Stimulated activated CD4-positive, alpha-beta T cell treated with anti-CD3 and anti-CD28 coated beads, Interleukin-1b, Interleukin-23, amount 100 ng/mL, for 24 hours (primary cell): ENCODE results near the gene MRPS18B.

ENCODE experiments used
- DNase-seq, 4 experiments: peaks; one replicate each; pipeline ENCODE4 v3.0.0-alpha.2; 2020; ENCODE audit warnings: low read depth in 4 of 4, low spot score in 1 of 4

The MRPS18B gene

DNA sequence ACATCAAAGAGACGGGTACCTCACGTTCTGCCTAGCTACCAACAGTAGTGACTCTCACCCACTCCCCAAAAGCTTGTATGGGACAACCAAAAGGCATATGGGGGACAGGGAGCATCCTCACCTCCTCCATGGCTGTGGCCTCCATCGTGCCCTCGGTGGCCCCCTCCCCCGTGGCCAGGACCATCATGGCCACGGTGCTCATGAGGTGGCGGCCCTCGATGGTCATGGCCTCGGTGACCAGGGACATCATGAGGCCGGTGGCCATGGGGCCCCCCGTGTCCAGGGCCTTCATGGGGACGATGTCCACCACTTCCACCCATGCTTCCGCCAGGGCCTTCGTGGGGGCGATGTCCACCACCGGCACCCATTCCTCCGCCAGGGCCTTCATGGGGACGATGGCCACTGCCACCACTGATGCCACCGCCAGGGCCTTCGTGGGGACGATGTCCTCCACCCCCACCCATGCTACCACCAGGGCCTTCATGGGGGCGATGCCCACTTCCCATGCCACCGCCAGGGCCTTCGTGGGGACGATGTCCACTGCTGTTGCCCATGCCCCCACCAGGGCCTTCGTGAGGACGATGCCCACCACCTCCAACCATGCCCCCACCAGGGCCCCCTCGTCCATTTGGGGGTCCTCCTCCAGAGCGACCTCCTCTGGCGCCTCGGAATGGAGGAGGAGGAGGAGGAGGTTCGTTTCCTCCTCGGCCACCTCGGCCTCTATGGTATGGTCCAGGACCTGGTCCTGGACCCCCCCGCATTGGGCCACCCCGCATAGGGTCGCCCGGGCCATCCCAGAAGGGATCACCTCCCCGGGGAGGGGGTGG lies 15.6 kb upstream of the MRPS18B start:
- DNase-seq: no peak

DNA sequence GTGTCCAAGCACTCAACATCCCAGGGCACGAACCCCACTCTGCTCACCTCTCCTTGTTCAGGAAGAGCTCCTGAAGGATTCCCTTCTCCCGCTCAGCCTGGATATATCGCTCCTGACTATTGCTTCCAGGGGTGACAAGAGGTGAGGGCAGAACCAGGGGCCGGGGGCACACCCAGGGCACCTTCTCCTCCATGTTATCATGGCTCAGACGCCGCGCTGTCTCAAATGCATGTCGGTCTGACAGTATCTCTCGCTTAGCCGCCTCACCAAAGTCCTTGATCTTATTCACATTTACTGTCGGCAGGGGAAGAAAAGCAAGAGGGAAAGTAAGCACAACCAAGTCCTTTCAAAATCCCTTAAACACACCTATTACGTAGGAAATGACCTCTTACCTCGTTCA lies 13.7 kb upstream of the MRPS18B start:
- no peak for DNase-seq

DNA sequence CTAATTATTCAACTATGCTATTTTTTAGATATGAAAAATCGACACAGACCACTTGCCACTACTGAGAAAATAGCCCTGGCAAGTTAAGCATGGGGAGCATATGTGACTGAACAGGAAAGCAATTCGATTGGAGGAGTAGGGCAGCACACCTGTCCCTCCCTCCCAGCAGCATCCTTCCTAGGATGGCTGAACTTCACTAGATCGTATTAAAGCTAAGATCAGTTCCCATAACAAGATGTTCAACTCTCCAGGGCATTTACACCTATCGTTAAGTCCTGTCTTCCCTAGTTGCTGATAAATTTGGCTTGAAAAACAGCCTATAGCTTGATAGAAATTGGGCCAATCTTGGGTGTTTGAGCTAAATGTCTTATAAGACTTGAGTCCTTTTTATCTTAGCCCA lies 7.6 kb upstream of the MRPS18B start:
- no peak for DNase-seq

DNA sequence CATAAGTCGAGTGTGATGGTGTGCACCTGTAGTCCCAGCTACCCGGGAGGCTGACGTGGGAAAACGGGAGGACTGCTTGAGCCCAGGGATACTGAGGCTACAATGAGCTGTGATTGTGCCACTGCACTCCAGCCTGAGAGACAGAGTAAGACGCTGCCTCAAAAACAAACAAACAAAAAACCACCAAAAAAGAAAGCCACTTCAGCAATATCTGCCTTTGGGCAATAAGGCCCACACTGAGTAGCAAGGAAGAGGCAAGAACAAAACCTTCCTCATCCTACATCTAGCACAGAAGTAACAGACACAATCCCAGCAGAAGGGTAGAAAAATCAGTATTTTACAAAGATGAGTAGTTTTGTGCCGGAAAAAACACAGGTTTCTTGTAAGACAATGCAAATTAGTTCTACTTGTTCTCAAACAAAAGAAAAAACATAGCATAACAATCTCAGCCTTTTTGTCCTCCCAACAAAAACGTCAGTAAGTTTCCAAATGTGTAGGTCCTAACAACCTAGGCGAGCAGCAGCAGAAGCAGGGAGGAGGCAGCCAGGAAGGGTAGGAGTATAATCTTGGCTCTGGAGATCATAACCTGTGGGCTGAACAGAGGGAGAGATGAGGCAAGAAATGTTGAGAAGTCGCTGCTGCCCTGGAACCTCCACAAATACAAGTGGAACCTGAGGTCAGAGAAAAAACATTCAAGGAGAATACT lies 6.3 kb upstream of the MRPS18B start:
- no peak for DNase-seq

DNA sequence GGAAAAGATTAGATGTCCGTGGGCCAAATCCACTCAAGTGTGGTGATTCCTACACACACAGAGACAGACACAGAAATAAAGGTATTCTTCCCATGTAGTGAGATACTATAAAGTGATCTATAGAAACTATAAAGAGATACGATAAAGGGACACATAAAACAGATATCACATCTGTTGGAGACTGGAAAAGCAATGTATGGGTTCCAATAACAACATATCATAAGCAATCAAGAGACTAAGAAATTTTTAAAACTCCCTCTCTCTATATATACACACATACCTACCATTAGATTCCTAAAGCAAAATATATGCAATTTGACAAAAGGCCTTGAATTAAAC lies 5.8 kb upstream of the MRPS18B start:
- no peak for DNase-seq

DNA sequence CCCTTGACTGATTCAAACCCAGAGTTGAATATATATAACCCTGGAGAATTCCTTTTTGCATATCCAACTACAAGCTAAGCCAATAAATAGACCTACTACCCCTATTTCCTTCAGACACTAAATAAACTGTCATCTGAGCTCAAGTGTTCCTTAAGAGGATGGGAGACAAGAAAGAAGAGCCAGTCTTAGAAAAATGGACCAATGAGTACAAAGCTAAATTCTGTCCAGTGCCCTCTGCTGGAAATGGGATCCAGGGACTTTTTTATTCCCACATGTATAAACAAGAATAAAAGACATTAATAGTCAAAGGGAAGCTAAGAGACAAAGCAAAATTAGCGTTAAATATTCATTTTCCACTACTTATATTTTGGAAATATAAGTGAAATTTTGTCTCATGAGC lies 5.4 kb upstream of the MRPS18B start:
- no peak for DNase-seq

DNA sequence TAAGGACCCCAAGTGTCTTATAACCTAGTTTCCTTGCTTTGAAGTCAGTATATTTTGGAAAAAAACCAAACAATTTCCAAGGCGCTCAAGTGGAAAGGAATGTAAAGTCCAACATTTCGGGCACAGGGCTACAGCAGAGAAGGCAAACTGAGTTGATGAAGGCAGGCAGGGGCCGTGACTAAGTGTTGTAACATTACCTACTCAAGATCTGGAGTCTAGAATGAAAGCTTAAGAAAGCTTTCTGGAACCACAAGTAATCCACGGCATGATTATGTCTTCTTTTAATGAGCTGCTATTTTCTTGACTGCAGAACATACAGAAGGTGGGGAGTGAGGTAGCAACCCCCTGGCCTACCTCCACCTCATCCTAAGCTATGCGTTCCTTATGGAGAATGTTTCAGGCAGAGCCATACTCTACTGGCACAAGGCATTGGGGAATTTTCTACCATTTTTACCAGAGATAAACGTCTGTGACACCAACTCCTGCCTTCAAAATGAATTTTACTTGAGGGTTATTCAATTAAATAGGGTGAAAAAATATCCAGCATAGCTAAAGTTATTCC lies 4.9 kb upstream of the MRPS18B start:
- no peak for DNase-seq

DNA sequence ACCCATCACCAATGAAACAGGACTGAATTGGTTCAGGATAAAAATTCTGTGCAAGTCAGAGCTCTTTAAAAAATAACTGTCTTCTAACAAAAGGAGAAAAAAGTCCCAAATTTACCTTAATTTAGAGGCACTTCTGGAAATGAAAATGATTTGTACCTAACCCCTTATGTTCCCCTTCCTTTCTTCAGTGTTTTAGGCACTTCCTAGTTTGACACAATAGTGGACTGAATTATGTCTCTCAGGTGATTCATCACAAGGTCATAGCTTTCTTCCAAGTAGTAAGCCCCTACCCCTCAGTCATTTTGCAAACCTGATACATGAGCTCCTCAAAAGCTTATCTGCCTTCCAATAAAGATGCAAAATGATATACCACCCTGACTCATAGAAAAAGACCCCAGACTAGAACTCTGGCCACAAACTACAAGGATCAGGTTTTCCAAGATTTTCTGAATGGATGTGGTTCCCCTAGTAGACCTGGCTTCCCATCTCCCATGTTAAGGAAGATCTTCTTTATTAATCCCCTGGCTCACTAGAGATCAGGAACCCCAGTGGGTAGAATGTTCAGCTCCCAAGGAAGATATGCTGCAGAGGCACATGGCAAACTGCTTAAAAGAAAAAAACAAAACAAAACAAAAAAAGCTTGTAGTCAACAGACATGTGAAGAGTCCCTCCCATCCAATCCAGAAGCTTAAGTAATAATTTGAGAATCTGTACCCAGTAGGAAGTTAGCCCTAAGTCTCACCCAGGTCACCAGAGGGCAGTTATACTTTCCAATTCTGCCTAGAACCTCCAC lies 4.2 kb upstream of the MRPS18B start:
- no peak for DNase-seq

DNA sequence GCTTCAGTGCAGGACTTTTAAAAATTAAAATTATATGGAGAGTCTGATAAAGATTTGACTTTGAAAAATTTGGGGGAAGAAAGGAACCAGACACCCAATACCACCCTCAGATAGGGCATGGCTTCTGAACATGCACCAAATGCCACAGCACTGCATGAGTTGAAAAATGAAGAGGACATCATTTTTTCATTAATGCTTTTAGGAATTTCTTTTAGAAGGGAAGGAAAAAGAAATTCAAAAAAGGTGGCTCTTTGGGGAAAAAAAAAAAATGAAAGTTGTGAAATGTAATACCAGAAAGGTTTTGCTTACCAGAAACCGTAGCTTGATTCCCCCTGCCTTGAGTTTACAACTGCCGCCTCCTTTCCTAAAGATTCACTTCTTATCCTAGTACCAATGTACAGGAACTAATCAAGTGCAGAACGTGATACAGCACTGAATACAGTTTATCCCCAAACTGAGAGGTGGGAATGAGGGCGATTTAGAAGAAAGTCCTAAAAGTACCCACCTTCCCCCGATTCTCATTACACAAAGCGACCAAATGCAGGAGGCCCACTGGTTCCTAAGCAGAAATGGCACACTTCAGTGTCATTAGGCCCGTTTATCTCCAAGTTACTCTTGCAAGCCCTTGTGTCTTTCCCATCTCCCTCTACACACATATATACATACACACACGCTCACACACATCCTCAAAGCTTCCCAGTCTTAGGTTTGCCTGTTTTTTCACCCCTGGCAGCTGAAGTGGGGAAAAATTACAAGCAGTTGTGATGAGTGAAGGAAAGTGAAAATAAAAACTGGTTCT lies 3.4 kb upstream of the MRPS18B start:
- no peak for DNase-seq

DNA sequence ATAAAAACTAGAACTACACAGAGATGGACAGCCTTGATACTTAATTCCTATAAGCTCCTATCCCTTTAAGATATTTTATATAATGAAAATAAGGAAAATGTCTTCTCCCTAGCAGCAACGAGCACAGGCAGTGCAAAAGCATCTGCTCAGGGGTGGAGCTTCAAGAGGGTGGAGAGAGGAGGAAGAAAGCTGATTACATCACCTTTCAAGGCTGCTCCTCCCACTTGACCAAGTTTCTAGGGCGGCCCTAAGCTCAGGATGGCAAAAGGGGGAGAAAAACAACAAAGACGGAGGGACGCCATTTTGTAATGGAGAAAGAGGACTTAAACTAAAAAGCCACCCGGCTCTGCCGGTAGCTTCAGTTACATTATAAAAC lies 2.8 kb upstream of the MRPS18B start:
- peak; percentile 52 to 70 (median 60) for DNase-seq

DNA sequence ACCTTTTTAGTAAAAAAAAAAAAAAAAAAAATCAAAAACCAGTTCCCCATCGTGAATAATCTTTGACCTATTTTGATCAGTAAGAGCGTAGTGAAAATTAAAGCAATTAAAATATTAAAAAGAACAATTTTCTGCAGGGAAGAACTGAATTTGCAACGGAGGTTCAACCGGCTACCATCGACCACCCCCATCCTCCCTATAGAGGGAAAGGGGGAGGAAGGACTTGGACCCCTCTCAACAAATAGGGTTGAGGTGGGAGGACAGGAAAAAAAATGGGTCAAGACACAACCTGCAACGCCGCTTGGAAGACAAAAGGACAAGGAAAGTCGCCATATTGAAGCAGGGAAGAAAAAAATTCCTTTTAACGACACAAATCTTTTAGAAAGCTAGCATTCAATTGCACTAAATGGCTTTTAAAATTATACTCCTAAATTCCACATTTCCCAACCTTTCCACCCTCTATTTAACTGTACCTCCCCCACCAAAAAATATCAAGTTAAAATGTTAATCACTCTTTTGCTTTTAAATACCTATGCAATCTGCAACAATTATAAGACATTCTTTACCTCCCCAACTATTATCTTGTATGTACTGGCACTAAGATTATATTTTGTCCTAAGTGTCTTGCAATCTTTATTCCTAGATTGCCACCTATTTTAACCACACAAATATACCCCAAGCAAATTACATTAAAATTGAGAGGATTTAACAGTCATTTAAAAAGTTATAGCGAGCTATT lies 2.3 kb upstream of the MRPS18B start:
- no peak for DNase-seq

DNA sequence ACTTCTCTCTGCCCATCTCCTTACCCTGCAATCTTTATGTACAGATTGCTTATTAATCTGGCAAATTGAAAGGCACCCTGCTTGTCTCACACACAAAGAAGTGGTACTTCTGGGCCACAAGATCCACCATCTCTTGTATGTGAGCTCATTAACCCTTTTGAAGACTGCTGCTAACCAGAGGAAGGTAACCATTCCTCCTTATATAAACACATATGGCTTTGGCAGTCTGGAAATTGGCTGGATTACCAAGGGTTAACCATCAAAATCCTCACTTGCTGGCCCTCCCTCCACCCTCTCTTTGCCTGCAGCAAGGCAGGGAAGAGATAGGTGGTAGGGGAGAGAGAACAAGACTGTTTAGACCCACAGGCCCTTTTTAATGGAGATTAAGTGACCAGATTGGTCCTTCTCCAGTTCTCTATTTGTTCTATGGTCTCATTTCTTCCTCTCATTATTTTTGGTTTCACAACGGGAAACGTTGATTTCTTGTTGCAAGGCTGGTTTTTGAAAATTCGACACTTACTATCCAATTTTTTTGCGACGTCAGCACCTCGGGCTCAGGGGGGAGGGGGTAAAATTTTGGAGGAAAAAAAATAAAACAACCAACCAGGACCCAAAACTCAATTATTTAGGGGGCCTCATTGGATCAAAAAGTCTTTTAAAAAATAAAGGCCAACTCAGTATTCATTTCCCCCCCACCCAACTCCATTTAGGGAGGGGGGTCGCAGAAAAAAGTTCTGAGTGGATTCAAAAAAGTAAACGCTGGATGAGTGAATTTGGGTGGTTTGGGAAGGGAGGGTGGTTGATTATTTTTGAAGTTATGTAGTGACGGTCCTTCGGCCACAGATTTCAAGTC lies 1.5 kb upstream of the MRPS18B start:
- no peak for DNase-seq

DNA sequence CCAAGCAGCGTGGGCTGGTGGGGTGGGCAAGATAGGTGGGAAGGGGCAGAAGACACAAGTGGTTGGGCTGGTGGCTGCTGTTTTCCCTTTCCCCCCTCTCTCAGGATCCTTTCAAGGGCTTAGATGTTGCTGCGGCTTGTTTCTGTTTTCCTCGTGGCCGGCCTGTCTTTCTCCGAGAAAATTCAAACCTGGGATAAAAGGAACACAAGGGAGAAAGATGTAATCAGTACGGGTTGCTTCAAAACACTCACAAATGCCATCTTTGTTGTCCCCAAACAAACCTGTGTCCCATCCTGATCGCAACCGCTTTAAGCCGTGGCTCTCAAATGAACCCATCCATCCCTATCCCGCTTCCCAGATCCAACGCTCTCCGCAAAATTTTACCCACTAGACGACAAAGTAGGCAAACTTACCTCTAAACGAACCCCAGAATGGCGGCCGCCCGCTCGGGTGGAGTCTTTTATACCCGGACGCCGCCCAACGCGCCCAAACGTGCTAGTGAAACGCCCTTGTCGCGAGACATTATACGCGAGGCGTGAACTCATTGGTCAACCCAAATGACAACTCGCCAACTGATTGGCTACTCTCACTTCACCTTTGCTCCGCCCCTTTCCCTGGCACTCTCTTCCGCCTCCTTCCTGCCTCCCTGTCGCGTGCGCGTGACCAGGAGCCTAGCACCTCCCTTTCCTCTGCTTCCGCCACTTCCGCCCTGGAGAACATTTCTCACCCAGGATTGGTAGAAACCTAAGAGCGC lies 652 bp upstream of the MRPS18B start, which contains the start of gene PPP1R10:
PPP1R10 (minus strand) TSS at position 433 of the 754 bp plus-strand sequence. CDS start 7,299 bp downstream, outside the sequence.
- peak; percentile 93 to 95 (median 94) for DNase-seq

DNA sequence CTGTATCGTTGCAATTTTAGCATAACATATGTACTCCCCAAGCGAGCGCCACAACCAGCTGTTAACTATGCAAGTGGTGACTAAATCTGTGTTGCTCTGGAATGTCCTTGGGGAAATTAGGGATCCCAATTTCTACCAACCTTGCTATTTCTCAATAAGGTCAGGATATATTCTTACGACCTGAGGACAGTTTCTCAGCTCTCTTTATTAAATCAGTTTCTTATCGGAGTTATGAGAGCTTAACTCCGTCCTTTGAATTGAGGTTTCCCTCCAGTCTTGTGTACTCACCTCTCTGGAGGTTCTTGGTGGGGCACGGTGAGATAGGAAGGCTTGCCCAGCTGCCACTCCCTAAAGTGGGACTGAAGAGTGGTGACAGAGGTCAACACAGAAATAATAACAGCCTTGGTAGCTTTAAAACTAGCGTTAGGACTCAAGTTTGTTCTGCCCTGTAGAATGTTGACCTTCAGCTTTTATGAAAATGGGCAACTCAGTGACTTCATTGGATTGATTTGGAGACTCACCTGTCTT lies 694 bp downstream of the MRPS18B start:
- DNase-seq: no peak

DNA sequence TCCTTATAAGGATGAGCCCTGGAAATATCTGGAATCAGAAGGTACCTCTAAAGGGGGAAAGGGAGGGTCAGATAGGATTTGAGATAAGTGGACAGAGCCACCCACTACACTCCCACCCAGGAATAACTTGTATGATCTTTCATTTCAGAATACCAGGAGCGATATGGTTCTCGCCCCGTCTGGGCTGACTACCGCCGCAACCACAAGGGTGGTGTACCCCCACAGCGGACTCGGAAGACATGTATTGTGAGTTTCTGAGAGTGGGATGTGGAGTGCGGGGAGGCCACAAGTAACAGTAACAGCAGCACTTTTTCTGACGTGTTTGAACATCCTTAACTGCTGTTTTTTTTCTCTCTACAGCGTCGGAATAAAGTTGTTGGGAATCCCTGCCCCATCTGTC lies 1.9 kb downstream of the MRPS18B start:
- no peak for DNase-seq

DNA sequence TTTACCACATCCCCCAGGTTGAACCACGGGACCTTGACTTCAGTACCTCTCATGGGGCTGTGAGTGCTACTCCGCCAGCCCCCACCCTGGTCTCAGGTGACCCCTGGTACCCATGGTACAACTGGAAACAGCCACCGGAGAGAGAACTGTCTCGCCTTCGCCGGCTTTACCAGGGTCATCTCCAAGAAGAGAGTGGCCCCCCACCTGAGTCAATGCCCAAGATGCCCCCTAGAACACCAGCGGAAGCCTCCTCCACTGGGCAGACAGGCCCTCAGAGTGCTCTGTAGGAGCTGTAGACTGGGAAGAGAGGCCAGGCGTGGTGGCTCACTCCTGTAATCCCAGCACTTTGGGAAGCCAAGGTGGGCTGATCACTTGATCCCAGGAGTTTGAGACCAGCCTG lies 7.9 kb downstream of the MRPS18B start:
- no peak for DNase-seq

DNA sequence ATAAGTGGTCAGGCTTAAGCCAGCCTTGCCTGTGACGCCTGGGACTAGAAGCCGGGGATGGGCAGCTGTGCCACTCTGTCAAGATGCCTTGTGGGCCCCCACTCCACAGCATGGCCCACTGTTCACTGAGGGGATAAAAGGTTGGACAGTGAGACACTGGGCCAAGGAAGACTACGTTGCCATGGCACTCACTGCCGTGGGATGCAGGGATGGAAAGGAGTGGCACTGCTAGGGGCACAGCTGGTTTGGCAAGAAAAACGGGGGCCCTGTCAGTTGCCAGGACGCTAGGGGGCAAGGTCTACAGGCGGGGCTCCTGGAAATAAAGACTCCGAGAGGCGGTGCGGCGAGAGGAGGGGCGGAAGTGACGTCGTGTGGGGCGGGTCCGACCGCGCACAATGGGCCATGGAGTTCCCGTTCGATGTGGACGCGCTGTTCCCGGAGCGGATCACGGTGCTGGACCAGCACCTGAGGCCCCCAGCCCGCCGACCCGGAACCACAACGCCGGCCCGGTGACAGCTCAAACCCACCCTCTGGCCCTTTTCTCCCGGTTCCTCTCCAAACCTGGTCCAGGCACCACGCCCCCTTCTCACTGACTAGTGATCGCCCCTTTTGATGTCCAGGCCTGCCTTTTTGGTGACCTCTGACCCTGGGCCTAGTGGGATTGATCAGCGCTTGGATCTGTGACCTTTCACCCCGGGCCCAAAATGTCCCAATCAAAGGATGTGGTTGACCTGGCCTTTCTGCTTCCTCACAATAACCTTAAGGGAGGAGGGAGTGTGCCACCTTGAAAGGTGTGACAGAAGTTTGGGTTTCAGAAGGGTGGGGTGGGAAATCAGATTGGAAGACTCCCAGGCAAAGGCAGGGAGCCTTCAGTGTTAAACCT lies 9.1 kb downstream of the MRPS18B start, which contains the start of gene ATAT1:
ATAT1 (plus strand) TSS at position 391 of the 883 bp plus-strand sequence.
- peak; percentile 61 to 81 (median 78) for DNase-seq
